Body of pancreas (tissue), 4 donors: ENCODE measurements around the gene HDAC1. TPM values are rescaled to one million over a fixed set of nuclear protein-coding genes. Genes with fewer than 3 reads are reported as not detected.

Experiments
- ATAC-seq: fragments of 150-250 bp; one replicate; pipeline ENCODE4 v1.9.1; 2016
- DNase-seq, 4 donors: peaks; one replicate each; pipeline ENCODE4 v3.0.0-alpha.2; 2019
- H3K27ac ChIP-seq, 4 donors: fragments of 200-600 bp; sonication (generic); 1 replicate in 3 of 4; 2 replicates in 1 of 4; pipeline versions ENCODE4 v1.5.1 to v1.6.1; 2016 to 2019; ENCODE audit warnings: mild to moderate bottlenecking in 1 of 4, mixed read lengths in 1 of 4, moderate library complexity in 1 of 4
- H3K27me3 ChIP-seq, 2 donors: fragments of 200-600 bp; sonication (generic); one replicate each; pipeline ENCODE4 v1.6.0; 2016; ENCODE audit warnings: mild to moderate bottlenecking in 1 of 2
- H3K36me3 ChIP-seq, 2 donors: fragments of 200-600 bp; sonication (generic); replicated peaks in 1 of 2; 2 replicates each; pipeline ENCODE4 v1.5.1; 2016; ENCODE audit warnings: low read depth in 2 of 2; ENCODE audit not compliant: insufficient read depth in 1 of 2
- H3K4me1 ChIP-seq: fragments of 200-600 bp; sonication (generic); one replicate; pipeline ENCODE4 v1.6.0; 2016
- H3K4me3 ChIP-seq, 2 donors: fragments of 200-600 bp; sonication (generic); 1 replicate in 1 of 2; 2 replicates in 1 of 2; pipeline ENCODE4 v1.5.1; 2016 to 2019
- H3K9me3 ChIP-seq, 3 donors: fragments of 200-600 bp; sonication (generic); 1 replicate in 2 of 3; 2 replicates in 1 of 3; pipeline ENCODE4 v1.5.1; 2016
- CTCF ChIP-seq, 7 experiments: fragments of 450-650 bp in 4 of 7; fragments of 200-600 bp in 3 of 7; sonication (generic) in 3 of 7; IDR thresholded peaks; one replicate each; pipeline ENCODE4 v1.5.1; 2016 to 2019; ENCODE audit warnings: antibody characterized with exemption in 7 of 7
- POLR2A ChIP-seq, 3 donors: fragments of 450-650 bp; IDR thresholded peaks; one replicate each; pipeline ENCODE4 v1.6.1; 2016; ENCODE audit warnings: antibody characterized with exemption in 3 of 3, mild to moderate bottlenecking in 2 of 3
- WGBS, 2 donors: methylation state at CpG; one replicate each; pipeline ENCODE4 v1.1.5; 2017; 5-methylcytosine and 5-hydroxymethylcytosine counted together
- intact Hi-C: fragments of 100-400 bp; cut with DNase I; formaldehyde crosslinking; loops from one replicate; pipeline ENCODE4 v1.15.1; 2023
- total RNA-seq, 2 donors: library from RNA; depleted of rRNA; stranded (reverse); fragments of >200 nt; gene quantifications; one replicate each; pipeline ENCODE4 v1.1.0, GENCODE V29; 2016

HDAC1 gene
- total RNA-seq, 2 donors from 2014 or later: 32.7 to 50.4 TPM

- Histone ChIP-seq H3K9me3 (no peaks in the 10 kb centered on the region), H3K4me3 (no peak overlapping the region), H3K36me3 (no peaks in the 10 kb centered on the region), H3K4me1 (peaks cover 28% of the 10 kb centered on the region), H3K27me3 (no peaks in the 10 kb centered on the region), H3K27ac (peak overlapping the region in 3 of 4 donors; percentile 26 to 42 (median 34))
- intact Hi-C loops: no loop called here
- ATAC-seq: peak; percentile 80
- 9 to 10% methylated on average over 10 to 31 of the region's 31 CpGs for WGBS, 2 donors
- DNase-seq: peak; percentile 87 to 94 (median 90)
- TF ChIP-seq POLR2A (IDR thresholded peaks at IDR 0.05): no peak
- TF ChIP-seq CTCF (IDR thresholded peaks at IDR 0.05): peak; percentile 78 to 91 (median 84)
Measured at GRCh38 chr1:32247983-32248889, 43.6 kb upstream of the HDAC1 start.

DNA sequence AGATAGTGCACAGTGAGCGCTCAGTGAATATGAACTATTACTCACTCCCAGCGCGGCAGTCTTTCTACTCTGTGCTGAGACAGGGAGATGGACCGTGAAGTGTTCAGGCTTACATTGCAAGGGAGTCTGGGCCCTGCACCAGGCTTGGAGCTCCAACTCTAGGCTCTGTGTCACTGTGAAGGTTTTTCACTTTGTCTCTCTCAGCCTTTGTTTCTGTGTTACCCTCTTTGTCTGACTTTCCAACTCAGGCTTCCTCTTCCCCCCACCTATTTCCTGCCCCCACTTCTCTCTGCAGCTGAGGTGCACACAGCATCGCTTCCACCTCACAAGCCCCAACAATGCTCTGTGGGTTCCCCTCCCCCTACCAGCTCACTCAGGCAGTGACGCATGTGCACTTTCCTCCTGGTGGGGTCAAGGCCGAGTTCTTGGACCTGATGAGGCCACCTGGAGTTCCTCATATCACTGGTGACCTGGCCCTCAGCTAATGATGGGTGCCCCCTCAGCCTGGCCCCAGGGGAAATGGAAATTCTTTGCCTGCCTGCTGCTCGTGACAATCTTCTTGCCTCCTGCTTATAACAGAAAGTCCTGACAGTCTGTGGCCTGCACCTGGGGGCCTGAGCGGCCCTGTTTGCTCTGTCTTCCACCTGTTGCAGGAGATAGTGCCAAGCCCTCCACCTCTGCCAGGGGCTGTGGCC lies 41.9 kb upstream of the HDAC1 start:
- TF ChIP-seq POLR2A (IDR thresholded peaks at IDR 0.05) (peak in 1 of 3 donors; percentile 16), CTCF (IDR thresholded peaks at IDR 0.05) (no peak)
- 45 to 61% methylated on average over 7 to 9 of the region's 9 CpGs for WGBS, 2 donors
- no peaks in the 10 kb centered on the region for H3K27me3 ChIP-seq
- H3K4me3 ChIP-seq: no peak overlapping the region
- H3K9me3 ChIP-seq: no peaks in the 10 kb centered on the region
- no peaks in the 10 kb centered on the region for H3K36me3 ChIP-seq
- ATAC-seq (peak; percentile 31), DNase-seq (peak in 3 of 4 donors; percentile 30 to 50 (median 36))
- peak overlapping the region in 2 of 4 donors; percentile 44 to 72 for H3K27ac ChIP-seq
- H3K4me1 ChIP-seq: peaks cover 28% of the 10 kb centered on the region
- intact Hi-C loops: no loop called here

DNA sequence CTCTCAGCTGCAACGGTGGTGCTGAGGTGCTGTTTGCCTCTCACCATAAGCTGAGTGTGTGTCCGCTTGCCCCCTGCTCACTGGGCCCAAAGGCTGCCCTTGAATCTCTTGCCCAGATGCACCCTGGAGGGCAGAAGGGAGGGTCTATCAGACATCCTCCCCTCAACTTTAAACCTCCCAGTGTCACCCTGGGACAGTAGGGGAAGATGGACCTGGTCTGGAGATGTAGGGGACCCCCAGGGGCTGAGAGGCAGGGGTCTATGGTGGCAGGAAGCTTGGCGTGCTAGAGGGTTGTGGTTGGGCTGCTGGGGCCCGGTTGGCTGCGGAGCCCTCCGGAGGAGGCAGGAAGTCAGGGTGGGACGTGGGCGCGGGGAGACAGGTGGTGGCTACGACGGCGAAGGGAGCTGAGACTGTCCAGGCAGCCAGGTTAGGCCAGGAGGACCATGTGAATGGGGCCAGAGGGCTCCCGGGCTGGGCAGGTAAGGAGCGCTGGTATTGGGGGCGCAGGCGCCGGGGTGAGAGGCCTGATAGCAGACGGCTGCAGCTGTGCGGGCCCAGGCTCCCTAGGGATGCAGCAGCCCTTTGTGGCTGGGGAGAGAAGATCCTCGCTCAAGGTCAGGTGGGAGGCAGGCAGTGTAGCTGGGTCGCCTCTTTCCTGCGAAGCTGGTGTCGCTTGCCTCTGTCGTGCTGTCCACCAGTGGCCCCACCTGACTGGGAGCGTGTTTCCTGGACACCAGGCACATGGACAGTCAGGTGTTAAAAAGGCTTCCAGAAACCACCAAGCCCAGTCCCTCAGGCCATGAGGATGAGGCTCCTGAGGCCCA lies 40.8 kb upstream of the HDAC1 start, which contains the start of gene LCK:
LCK (plus strand) TSS at position 373 of the 824 bp plus-strand sequence. CDS start 23,065 bp downstream, outside the sequence.
- WGBS, 2 donors: 70 to 79% methylated on average over 9 to 24 of the region's 25 CpGs
- Histone ChIP-seq H3K27ac (peak within 1 kb of the TSS in 2 of 4 donors; percentile 44 to 72), H3K4me1 (peaks cover 28% of the 10 kb centered on the region)

More for the DNA sequence above, 40.8 kb upstream of the HDAC1 start, which contains the start of gene LCK:
- DNase-seq (no peak), ATAC-seq (no peak)
- intact Hi-C loops: no loop called here
- Histone ChIP-seq H3K4me3 (no peak within 1 kb of the TSS), H3K27me3 (no peaks in the 10 kb centered on the region), H3K9me3 (no peaks in the 10 kb centered on the region), H3K36me3 (no peaks in the 10 kb centered on the region)
- TF ChIP-seq POLR2A (IDR thresholded peaks at IDR 0.05) (no peak), CTCF (IDR thresholded peaks at IDR 0.05) (no peak)
